ENCODE data around the gene ZNF892.
"Not testable (repeated sequence)": the region's sequence is repeated elsewhere in the genome, so short reads cannot be mapped to it uniquely, and the experiment has no call there.

The ZNF892 gene

GRCh38 chr2:95174031-95174542, 33.2 kb upstream of the ZNF892 start:
- no peaks in the 10 kb centered on the region for H3K4me1 ChIP-seq (ENCODE audit: control insufficient read depth in 2 of 2, insufficient read depth in 2 of 2, low read length in 2 of 2)
- H3K9me3 ChIP-seq (ENCODE audit: control insufficient read depth in 2 of 2, low read length in 2 of 2) = no peaks in the 10 kb centered on the region
- no peak overlapping the region for H3K27ac ChIP-seq (ENCODE audit: low read depth in 2 of 2, low read length in 2 of 2)

GRCh38 chr2:95179451-95179850, 27.9 kb upstream of the ZNF892 start:
- no peak overlapping the region for H3K27ac ChIP-seq (ENCODE audit: low read depth in 2 of 2, low read length in 2 of 2)
- H3K4me3 ChIP-seq (ENCODE audit: low read length in 2 of 2) = no peak overlapping the region
- peaks cover 0 to 6% of the 10 kb centered on the region in 2 donors for H3K9me3 ChIP-seq (ENCODE audit: control insufficient read depth in 2 of 2, low read length in 2 of 2)
- peaks cover 34 to 37% of the 10 kb centered on the region in 2 donors for H3K36me3 ChIP-seq (ENCODE audit: control insufficient read depth in 2 of 2, insufficient read depth in 2 of 2, low read length in 2 of 2)
- H3K4me1 ChIP-seq (ENCODE audit: control insufficient read depth in 2 of 2, insufficient read depth in 2 of 2, low read length in 2 of 2) = no peaks in the 10 kb centered on the region
- no peak overlapping the region for H3K9ac ChIP-seq (ENCODE audit: low read depth in 1 of 2, low read length in 2 of 2)
- H3K27me3 ChIP-seq (ENCODE audit: control insufficient read depth in 2 of 2, insufficient read depth in 2 of 2, low read length in 2 of 2) = no peaks in the 10 kb centered on the region

More at GRCh38 chr2:95174031-95174542, 33.2 kb upstream of the ZNF892 start:
- Histone ChIP-seq H3K27me3 (ENCODE audit: control insufficient read depth in 2 of 2, insufficient read depth in 2 of 2, low read length in 2 of 2) (no peaks in the 10 kb centered on the region), H3K4me3 (ENCODE audit: low read length in 2 of 2) (no peak overlapping the region), H3K36me3 (ENCODE audit: control insufficient read depth in 2 of 2, insufficient read depth in 2 of 2, low read length in 2 of 2) (peaks cover 6 to 13% of the 10 kb centered on the region in 2 donors), H3K9ac (ENCODE audit: low read depth in 1 of 2, low read length in 2 of 2) (no peak overlapping the region)

GRCh38 chr2:95181774-95182173, 25.5 kb upstream of the ZNF892 start:
- Histone ChIP-seq H3K27me3 (ENCODE audit: control insufficient read depth in 2 of 2, insufficient read depth in 2 of 2, low read length in 2 of 2) (no peaks in the 10 kb centered on the region), H3K9ac (ENCODE audit: low read depth in 1 of 2, low read length in 2 of 2) (no peak overlapping the region), H3K36me3 (ENCODE audit: control insufficient read depth in 2 of 2, insufficient read depth in 2 of 2, low read length in 2 of 2) (peaks cover 34 to 37% of the 10 kb centered on the region in 2 donors), H3K4me3 (ENCODE audit: low read length in 2 of 2) (no peak overlapping the region), H3K9me3 (ENCODE audit: control insufficient read depth in 2 of 2, low read length in 2 of 2) (peaks cover 0 to 6% of the 10 kb centered on the region in 2 donors), H3K27ac (ENCODE audit: low read depth in 2 of 2, low read length in 2 of 2) (no peak overlapping the region), H3K4me1 (ENCODE audit: control insufficient read depth in 2 of 2, insufficient read depth in 2 of 2, low read length in 2 of 2) (no peaks in the 10 kb centered on the region)

GRCh38 chr2:95185197-95185596, 22.1 kb upstream of the ZNF892 start:
- Histone ChIP-seq H3K27ac (ENCODE audit: low read depth in 2 of 2, low read length in 2 of 2) (no peak overlapping the region), H3K36me3 (ENCODE audit: control insufficient read depth in 2 of 2, insufficient read depth in 2 of 2, low read length in 2 of 2) (peaks cover 18 to 28% of the 10 kb centered on the region in 2 donors), H3K27me3 (ENCODE audit: control insufficient read depth in 2 of 2, insufficient read depth in 2 of 2, low read length in 2 of 2) (no peaks in the 10 kb centered on the region), H3K9me3 (ENCODE audit: control insufficient read depth in 2 of 2, low read length in 2 of 2) (peaks cover 0 to 6% of the 10 kb centered on the region in 2 donors), H3K4me3 (ENCODE audit: low read length in 2 of 2) (no peak overlapping the region), H3K9ac (ENCODE audit: low read depth in 1 of 2, low read length in 2 of 2) (no peak overlapping the region), H3K4me1 (ENCODE audit: control insufficient read depth in 2 of 2, insufficient read depth in 2 of 2, low read length in 2 of 2) (no peaks in the 10 kb centered on the region)

GRCh38 chr2:95185973-95186372, 21.3 kb upstream of the ZNF892 start:
- peaks cover 13 to 21% of the 10 kb centered on the region in 2 donors for H3K36me3 ChIP-seq (ENCODE audit: control insufficient read depth in 2 of 2, insufficient read depth in 2 of 2, low read length in 2 of 2)
- H3K9ac ChIP-seq (ENCODE audit: low read depth in 1 of 2, low read length in 2 of 2) = no peak overlapping the region
- H3K27ac ChIP-seq (ENCODE audit: low read depth in 2 of 2, low read length in 2 of 2) = no peak overlapping the region
- no peaks in the 10 kb centered on the region for H3K4me1 ChIP-seq (ENCODE audit: control insufficient read depth in 2 of 2, insufficient read depth in 2 of 2, low read length in 2 of 2)
- H3K9me3 ChIP-seq (ENCODE audit: control insufficient read depth in 2 of 2, low read length in 2 of 2) = peaks cover 0 to 1% of the 10 kb centered on the region in 2 donors
- no peak overlapping the region for H3K4me3 ChIP-seq (ENCODE audit: low read length in 2 of 2)
- H3K27me3 ChIP-seq (ENCODE audit: control insufficient read depth in 2 of 2, insufficient read depth in 2 of 2, low read length in 2 of 2) = no peaks in the 10 kb centered on the region

- not testable (repeated sequence) for H3K36me3 ChIP-seq (ENCODE audit: control insufficient read depth in 2 of 2, insufficient read depth in 2 of 2, low read length in 2 of 2); H3K4me1 ChIP-seq (ENCODE audit: control insufficient read depth in 2 of 2, insufficient read depth in 2 of 2, low read length in 2 of 2); H3K27me3 ChIP-seq (ENCODE audit: control insufficient read depth in 2 of 2, insufficient read depth in 2 of 2, low read length in 2 of 2); H3K9ac ChIP-seq (ENCODE audit: low read depth in 1 of 2, low read length in 2 of 2); H3K27ac ChIP-seq (ENCODE audit: low read depth in 2 of 2, low read length in 2 of 2); H3K4me3 ChIP-seq (ENCODE audit: low read length in 2 of 2); H3K9me3 ChIP-seq (ENCODE audit: control insufficient read depth in 2 of 2, low read length in 2 of 2)
Measured at GRCh38 chr2:95192956-95193355, 14.4 kb upstream of the ZNF892 start.

- Histone ChIP-seq H3K27ac (ENCODE audit: low read depth in 2 of 2, low read length in 2 of 2) (no peak overlapping the region), H3K4me1 (ENCODE audit: control insufficient read depth in 2 of 2, insufficient read depth in 2 of 2, low read length in 2 of 2) (peaks cover 5% of the 10 kb centered on the region in 2 donors), H3K9ac (ENCODE audit: low read depth in 1 of 2, low read length in 2 of 2) (no peak overlapping the region), H3K9me3 (ENCODE audit: control insufficient read depth in 2 of 2, low read length in 2 of 2) (no peaks in the 10 kb centered on the region), H3K27me3 (ENCODE audit: control insufficient read depth in 2 of 2, insufficient read depth in 2 of 2, low read length in 2 of 2) (no peaks in the 10 kb centered on the region), H3K36me3 (ENCODE audit: control insufficient read depth in 2 of 2, insufficient read depth in 2 of 2, low read length in 2 of 2) (no peaks in the 10 kb centered on the region), H3K4me3 (ENCODE audit: low read length in 2 of 2) (no peak overlapping the region)
Measured at GRCh38 chr2:95203911-95204310, 3.4 kb upstream of the ZNF892 start.

- H3K9me3 ChIP-seq (ENCODE audit: control insufficient read depth in 2 of 2, low read length in 2 of 2) = no peaks in the 10 kb centered on the region
Measured at GRCh38 chr2:95204396-95204795, 2.9 kb upstream of the ZNF892 start.

GRCh38 chr2:95206096-95206495, 1.2 kb upstream of the ZNF892 start:
- H3K9ac ChIP-seq (ENCODE audit: low read depth in 1 of 2, low read length in 2 of 2) = no peak overlapping the region
- no peak overlapping the region for H3K4me3 ChIP-seq (ENCODE audit: low read length in 2 of 2)

More at GRCh38 chr2:95204396-95204795, 2.9 kb upstream of the ZNF892 start:
- Histone ChIP-seq H3K36me3 (ENCODE audit: control insufficient read depth in 2 of 2, insufficient read depth in 2 of 2, low read length in 2 of 2) (no peaks in the 10 kb centered on the region), H3K4me1 (ENCODE audit: control insufficient read depth in 2 of 2, insufficient read depth in 2 of 2, low read length in 2 of 2) (peaks cover 5% of the 10 kb centered on the region in 2 donors), H3K27me3 (ENCODE audit: control insufficient read depth in 2 of 2, insufficient read depth in 2 of 2, low read length in 2 of 2) (no peaks in the 10 kb centered on the region), H3K27ac (ENCODE audit: low read depth in 2 of 2, low read length in 2 of 2) (no peak overlapping the region), H3K4me3 (ENCODE audit: low read length in 2 of 2) (no peak overlapping the region), H3K9ac (ENCODE audit: low read depth in 1 of 2, low read length in 2 of 2) (no peak overlapping the region)

GRCh38 chr2:95208106-95208505, 785 bp downstream of the ZNF892 start:
- peak overlapping the region in 1 of 2 donors; percentile 54 for H3K9ac ChIP-seq (ENCODE audit: low read depth in 1 of 2, low read length in 2 of 2)
- no peak overlapping the region for H3K27ac ChIP-seq (ENCODE audit: low read depth in 2 of 2, low read length in 2 of 2)
- no peaks in the 10 kb centered on the region for H3K27me3 ChIP-seq (ENCODE audit: control insufficient read depth in 2 of 2, insufficient read depth in 2 of 2, low read length in 2 of 2)
- peaks cover 6 to 14% of the 10 kb centered on the region in 2 donors for H3K9me3 ChIP-seq (ENCODE audit: control insufficient read depth in 2 of 2, low read length in 2 of 2)
- peak overlapping the region; percentile 79 to 83 for H3K4me3 ChIP-seq (ENCODE audit: low read length in 2 of 2)
- peaks cover 7 to 18% of the 10 kb centered on the region in 2 donors for H3K36me3 ChIP-seq (ENCODE audit: control insufficient read depth in 2 of 2, insufficient read depth in 2 of 2, low read length in 2 of 2)
- H3K4me1 ChIP-seq (ENCODE audit: control insufficient read depth in 2 of 2, insufficient read depth in 2 of 2, low read length in 2 of 2) = peaks cover 5% of the 10 kb centered on the region in 2 donors

More at GRCh38 chr2:95206096-95206495, 1.2 kb upstream of the ZNF892 start:
- H3K27me3 ChIP-seq (ENCODE audit: control insufficient read depth in 2 of 2, insufficient read depth in 2 of 2, low read length in 2 of 2) = no peaks in the 10 kb centered on the region
- H3K36me3 ChIP-seq (ENCODE audit: control insufficient read depth in 2 of 2, insufficient read depth in 2 of 2, low read length in 2 of 2) = no peaks in the 10 kb centered on the region
- H3K27ac ChIP-seq (ENCODE audit: low read depth in 2 of 2, low read length in 2 of 2) = no peak overlapping the region
- H3K9me3 ChIP-seq (ENCODE audit: control insufficient read depth in 2 of 2, low read length in 2 of 2) = no peaks in the 10 kb centered on the region
- peaks cover 5% of the 10 kb centered on the region in 2 donors for H3K4me1 ChIP-seq (ENCODE audit: control insufficient read depth in 2 of 2, insufficient read depth in 2 of 2, low read length in 2 of 2)

Data from mucosa of rectum (tissue), 2 donors.